Kidney epithelial cell (primary cell): ENCODE data around the gene AGPAT4. TPM values are rescaled to one million over a fixed set of nuclear protein-coding genes. Genes with fewer than 3 reads are reported as not detected.
"Not testable (repeated sequence)": the region's sequence is repeated elsewhere in the genome, so short reads cannot be mapped to it uniquely, and the experiment has no call there.

Source experiments
- DNase-seq: peaks from one replicate; pipeline ENCODE4 v3.0.0-alpha.2; 2010; ENCODE audit warnings: low read depth
- H3K27me3 ChIP-seq: 2 replicates; pipeline ENCODE4 v1.6.0; 2011; ENCODE audit warnings: low read length; ENCODE audit not compliant: control insufficient read depth, insufficient read depth
- H3K36me3 ChIP-seq: 2 replicates; pipeline ENCODE4 v1.5.1; 2011; ENCODE audit warnings: low read length; ENCODE audit not compliant: control insufficient read depth, insufficient read depth
- H3K4me3 ChIP-seq: 2 replicates; pipeline ENCODE4 v1.5.1; 2011; ENCODE audit warnings: low read depth, mild to moderate bottlenecking, control low read depth, low read length
- total RNA-seq: library from RNA; depleted of rRNA; stranded (reverse); fragments of >200 nt; gene quantifications from 2 replicates; pipeline ENCODE4 v1.2.3, GENCODE V29; 2015
- TF ChIP-seq, protein P1 (sequence below): IDR thresholded peaks from 2 replicates; pipeline ENCODE4 v1.5.1; 2011; ENCODE audit warnings: mild to moderate bottlenecking, moderate library complexity, low read length, control low read depth, inconsistent platforms; ENCODE audit not compliant: insufficient read depth, poor library complexity, severe bottlenecking

AGPAT4 gene
- total RNA-seq, 1 donor from 2014 or later: 9.6 TPM

DNA sequence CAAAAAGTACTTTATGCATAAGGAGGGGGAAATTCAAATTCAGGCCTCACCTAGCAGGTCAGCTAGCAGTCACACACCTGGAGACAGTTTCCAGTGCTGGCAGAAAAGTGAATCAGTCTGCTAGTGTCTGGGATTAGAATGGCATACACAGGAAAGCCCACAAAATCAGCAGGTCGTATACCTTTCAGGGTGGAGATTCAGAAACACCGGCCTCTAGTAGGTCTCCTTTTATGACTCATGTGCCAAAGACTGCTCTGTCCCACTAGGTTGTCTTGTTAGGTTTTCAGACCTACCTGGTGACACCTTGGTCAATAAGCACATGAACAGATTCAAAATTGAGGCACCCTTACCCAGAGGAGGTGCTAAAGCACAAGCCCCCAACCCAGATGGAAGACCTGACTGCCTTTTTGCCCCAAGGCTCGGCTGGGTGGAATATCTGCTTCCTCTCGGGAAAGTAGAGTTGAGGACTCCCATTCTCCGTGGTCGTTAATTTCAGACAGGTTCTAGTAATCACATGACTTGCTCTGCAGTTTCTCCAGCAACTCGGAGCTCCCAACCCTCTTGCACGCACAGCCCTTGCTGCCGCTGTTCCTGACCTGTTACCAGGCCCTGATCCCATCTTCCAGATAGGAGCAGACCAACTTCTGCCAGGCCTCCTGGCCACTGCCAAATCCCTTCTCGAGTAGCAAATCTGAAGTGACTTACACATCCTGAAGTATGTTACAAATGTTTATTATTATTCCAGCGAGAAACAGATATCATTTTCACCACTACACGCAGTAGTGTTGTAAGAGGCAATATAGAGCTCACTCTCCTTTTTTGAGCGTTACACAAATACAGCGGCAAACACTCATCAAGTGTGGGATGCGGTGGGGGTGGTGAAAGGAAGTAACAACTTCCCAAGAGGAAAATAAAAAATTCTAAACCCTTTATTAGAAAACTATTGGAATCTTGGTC is 46.6 kb downstream of the AGPAT4 start:
- no peaks in the 10 kb centered on the region for H3K27me3 ChIP-seq
- DNase-seq: no peak
- TF ChIP-seq, protein P1, sequence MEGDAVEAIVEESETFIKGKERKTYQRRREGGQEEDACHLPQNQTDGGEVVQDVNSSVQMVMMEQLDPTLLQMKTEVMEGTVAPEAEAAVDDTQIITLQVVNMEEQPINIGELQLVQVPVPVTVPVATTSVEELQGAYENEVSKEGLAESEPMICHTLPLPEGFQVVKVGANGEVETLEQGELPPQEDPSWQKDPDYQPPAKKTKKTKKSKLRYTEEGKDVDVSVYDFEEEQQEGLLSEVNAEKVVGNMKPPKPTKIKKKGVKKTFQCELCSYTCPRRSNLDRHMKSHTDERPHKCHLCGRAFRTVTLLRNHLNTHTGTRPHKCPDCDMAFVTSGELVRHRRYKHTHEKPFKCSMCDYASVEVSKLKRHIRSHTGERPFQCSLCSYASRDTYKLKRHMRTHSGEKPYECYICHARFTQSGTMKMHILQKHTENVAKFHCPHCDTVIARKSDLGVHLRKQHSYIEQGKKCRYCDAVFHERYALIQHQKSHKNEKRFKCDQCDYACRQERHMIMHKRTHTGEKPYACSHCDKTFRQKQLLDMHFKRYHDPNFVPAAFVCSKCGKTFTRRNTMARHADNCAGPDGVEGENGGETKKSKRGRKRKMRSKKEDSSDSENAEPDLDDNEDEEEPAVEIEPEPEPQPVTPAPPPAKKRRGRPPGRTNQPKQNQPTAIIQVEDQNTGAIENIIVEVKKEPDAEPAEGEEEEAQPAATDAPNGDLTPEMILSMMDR: no peak

GRCh38 chr6:161226009-161226964 is 47.6 kb downstream of the AGPAT4 start:
- TF ChIP-seq, protein P1: no peak
- DNase-seq: no peak
- no peaks in the 10 kb centered on the region for H3K27me3 ChIP-seq
- H3K4me3 ChIP-seq: no peak overlapping the region
- H3K36me3 ChIP-seq: no peaks in the 10 kb centered on the region

More for the DNA sequence above, 46.6 kb downstream of the AGPAT4 start:
- no peak overlapping the region for H3K4me3 ChIP-seq
- no peaks in the 10 kb centered on the region for H3K36me3 ChIP-seq

DNA sequence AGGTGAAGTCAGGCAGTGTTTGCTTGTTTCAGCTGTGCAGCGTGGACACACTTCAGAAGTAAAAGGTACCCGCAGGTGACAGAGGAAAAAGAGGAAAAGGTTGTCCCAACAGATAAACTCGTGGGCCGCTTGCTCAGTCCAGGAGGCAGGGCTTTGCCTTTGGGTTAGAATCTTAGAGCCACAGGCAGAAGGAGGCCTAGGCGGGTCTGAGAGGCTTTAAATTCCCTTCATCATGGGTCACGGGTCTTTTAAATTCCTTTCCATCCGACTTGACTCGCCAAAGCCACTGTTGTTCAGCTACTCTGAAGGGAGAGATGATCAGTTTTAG is 48.2 kb downstream of the AGPAT4 start:
- TF ChIP-seq, protein P1: no peak
- DNase-seq: no peak
- H3K4me3 ChIP-seq: no peak overlapping the region

DNA sequence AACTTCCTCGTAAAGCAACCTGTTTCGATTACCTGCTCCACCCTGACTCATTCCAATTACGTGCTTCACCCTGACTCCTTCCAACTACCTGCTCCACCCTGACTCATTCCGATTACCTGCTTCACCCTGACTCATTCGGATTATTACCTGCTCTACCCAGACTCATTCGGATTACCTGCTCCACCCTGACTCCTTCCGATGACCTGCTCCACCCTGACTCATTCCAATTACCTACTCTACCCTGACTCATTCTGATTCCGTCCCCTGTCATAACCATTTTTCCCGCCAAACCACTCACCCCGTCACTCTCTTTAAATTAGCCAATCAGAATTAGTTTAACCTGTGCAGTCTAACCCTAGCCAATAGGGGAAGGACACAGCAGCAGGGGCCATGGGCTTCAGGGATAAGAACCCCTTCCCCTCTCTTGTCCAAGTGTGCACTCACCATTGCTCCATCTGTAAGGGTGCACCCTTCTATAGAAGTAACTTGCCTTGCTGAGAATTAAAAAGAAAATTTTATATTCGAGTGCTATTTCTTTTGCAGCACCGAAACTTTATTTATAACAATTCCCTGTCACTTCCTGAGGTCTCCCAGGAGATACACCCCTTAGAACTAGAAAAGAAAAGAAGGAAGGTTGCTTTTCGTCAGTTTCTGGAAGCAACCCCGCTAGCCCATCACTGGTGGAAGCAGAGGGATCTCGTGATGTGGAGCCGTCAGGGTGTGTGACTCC is 48.7 kb downstream of the AGPAT4 start:
- DNase-seq, H3K4me3 ChIP-seq, H3K36me3 ChIP-seq, H3K27me3 ChIP-seq: not testable (repeated sequence)

More for the DNA sequence above, 48.2 kb downstream of the AGPAT4 start:
- H3K36me3 ChIP-seq: no peaks in the 10 kb centered on the region
- no peaks in the 10 kb centered on the region for H3K27me3 ChIP-seq

- no peak for DNase-seq
- TF ChIP-seq, protein P1: no peak
- no peaks in the 10 kb centered on the region for H3K36me3 ChIP-seq
These were observed 50.2 kb downstream of the AGPAT4 start for GRCh38 chr6:161223646-161224045.

More at GRCh38 chr6:161223646-161224045, 50.2 kb downstream of the AGPAT4 start:
- Histone ChIP-seq H3K4me3 (no peak overlapping the region), H3K27me3 (no peaks in the 10 kb centered on the region)
